ENCODE measurements around the gene MYO1B.
"Not testable (repeated sequence)": the region's sequence is repeated elsewhere in the genome, so short reads cannot be mapped to it uniquely, and the experiment has no call there.

The MYO1B gene

DNA sequence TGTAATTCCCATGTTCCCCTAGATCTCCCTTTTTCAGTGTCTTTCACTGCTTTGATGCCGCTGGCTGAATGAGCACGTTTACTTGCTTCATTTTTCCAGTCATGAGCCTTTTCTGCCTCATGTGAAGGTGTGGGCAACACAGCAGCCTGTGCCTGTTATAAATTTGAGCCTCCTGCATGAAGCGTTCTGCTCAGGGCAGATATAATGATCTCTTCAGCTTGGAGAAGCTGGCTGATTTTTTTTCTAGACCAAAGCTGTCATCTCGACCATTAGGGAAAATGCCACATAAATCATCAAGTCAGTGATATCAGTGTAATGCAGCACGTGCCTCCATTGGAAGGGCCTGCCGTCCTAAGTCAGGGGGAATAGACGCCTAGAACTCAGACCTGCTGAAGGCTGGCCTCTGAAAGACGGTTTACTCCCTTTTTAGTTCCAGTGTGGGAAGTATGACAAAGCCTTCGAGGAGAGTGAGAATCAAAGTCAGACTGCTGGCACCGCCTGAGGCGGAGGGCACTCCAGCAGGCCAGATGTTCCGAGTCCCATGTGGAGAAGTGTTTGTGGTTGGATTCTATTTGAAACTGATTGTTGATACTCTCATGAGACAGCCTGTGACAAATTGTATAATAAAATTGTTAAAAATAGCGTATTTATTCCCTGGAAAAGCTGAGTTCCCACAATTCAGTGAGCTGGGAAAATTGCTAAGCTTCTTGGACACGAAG is 196.5 kb downstream of the MYO1B start:
- no peak for TF ChIP-seq CTCF (IDR thresholded peaks at IDR 0.05; ENCODE audit: extremely low read depth, missing control alignments)
- DNase-seq (ENCODE audit: low spot score), result no peak

DNA sequence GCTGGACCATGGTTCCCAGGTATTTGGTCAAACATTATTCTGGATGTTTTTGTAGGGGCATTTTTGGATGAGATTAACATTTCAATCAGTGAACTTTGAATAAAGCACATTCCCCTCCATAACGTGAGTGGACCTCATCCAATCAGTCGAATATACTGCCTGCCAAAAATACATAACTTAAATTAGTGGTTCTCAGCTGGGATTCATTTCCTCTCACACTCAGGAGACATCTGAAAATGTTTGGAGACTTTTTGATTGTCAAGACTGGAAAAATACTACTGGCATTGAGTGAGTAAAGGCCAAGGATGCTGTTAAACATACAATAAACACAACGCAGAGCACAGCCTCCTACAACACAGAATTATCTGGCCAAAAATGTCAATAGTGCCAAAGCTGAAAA is 198.2 kb downstream of the MYO1B start:
- DNase-seq (ENCODE audit: low spot score), result no peak
- TF ChIP-seq CTCF (IDR thresholded peaks at IDR 0.05; ENCODE audit: extremely low read depth, missing control alignments), result no peak

- TF ChIP-seq CTCF (IDR thresholded peaks at IDR 0.05; ENCODE audit: extremely low read depth, missing control alignments), result no peak
- DNase-seq (ENCODE audit: low spot score), result no peak
Measured at GRCh38 chr2:191446910-191447309, 201.7 kb downstream of the MYO1B start.

DNA sequence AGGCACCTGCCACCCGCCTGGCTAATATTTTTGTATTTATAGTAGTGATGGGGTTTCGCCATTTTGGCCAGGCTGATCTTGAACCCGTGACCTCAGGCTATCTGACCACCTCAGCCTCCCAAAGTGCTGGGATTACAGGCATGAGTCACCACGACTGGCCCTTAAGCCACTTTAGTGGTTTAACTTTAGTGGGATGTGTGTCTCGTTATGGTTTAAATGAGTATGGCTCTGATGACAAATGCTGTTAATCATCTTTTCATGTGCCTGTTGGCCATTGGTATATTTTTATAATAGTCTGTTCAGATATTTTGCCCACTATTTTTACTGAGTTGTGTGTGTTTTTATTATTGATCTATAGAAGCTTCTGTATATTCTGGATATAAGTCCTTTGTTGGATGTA is 205.9 kb downstream of the MYO1B start:
- TF ChIP-seq CTCF (IDR thresholded peaks at IDR 0.05; ENCODE audit: extremely low read depth, missing control alignments), result no peak

GRCh38 chr2:191452065-191452464 is 206.9 kb downstream of the MYO1B start:
- DNase-seq (ENCODE audit: low spot score), result no peak
- no peak for TF ChIP-seq CTCF (IDR thresholded peaks at IDR 0.05; ENCODE audit: extremely low read depth, missing control alignments)

More for the DNA sequence above, 205.9 kb downstream of the MYO1B start:
- no peak for DNase-seq (ENCODE audit: low spot score)

- no peak for TF ChIP-seq CTCF (IDR thresholded peaks at IDR 0.05; ENCODE audit: extremely low read depth, missing control alignments)
- no peak for DNase-seq (ENCODE audit: low spot score)
Measured at GRCh38 chr2:191453761-191454160, 208.6 kb downstream of the MYO1B start.

DNA sequence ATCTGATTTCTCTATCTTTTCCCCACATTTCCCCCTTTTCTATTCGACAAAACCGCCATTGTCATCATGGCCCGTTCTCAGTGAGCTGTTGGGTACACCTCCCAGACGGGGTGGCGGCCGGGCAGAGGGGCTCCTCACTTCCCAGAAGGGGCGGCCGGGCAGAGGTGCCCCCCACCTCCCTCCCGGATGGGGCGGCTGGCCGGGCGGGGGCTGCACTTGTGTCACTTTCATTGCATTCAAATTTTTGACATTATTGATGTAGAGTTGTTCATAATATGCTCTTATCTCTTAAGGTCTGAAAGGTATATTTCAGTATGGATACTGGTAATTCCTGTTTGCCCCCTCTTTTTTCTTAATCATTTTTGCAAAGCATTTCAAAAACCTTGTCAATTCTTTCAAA is 211.3 kb downstream of the MYO1B start:
- DNase-seq (ENCODE audit: low spot score), result not testable (repeated sequence)

GRCh38 chr2:191459158-191459557 is 214.0 kb downstream of the MYO1B start:
- TF ChIP-seq CTCF (IDR thresholded peaks at IDR 0.05; ENCODE audit: extremely low read depth, missing control alignments), result no peak
- DNase-seq (ENCODE audit: low spot score), result no peak
